GM23338 (cell line): Measurements from ENCODE around the gene EML3.

Source experiments
- CREB1 ChIP-seq: fragments of 250-450 bp; sonication (Bioruptor Pico); IDR thresholded peaks from 2 replicates; pipeline ENCODE4 v1.5.0; 2020; ENCODE audit warnings: low read depth, mild to moderate bottlenecking, moderate library complexity
- EZH2 ChIP-seq: fragments of 200-600 bp; sonication (generic); IDR thresholded peaks from one replicate; pipeline ENCODE4 v1.8.0; 2017; ENCODE audit warnings: antibody characterized with exemption, mild to moderate bottlenecking, low read depth; ENCODE audit not compliant: unreplicated experiment
- EZH2phosphoT487 ChIP-seq: fragments of 200-600 bp; sonication (generic); IDR thresholded peaks from one replicate; pipeline ENCODE4 v1.8.1; 2018; ENCODE audit warnings: antibody characterized with exemption; ENCODE audit not compliant: unreplicated experiment
- JUNB ChIP-seq: IDR thresholded peaks from one replicate; pipeline ENCODE4 v1.6.1; 2016; ENCODE audit warnings: antibody characterized with exemption; ENCODE audit not compliant: unreplicated experiment
- POLR2AphosphoS5 ChIP-seq: IDR thresholded peaks from 2 replicates; pipeline ENCODE4 v1.6.1; 2016; ENCODE audit warnings: antibody characterized with exemption, low read depth
- STAT1 ChIP-seq: IDR thresholded peaks from one replicate; pipeline ENCODE4 v1.6.1; 2016; ENCODE audit warnings: antibody characterized with exemption; ENCODE audit not compliant: unreplicated experiment
- ZNF114 ChIP-seq: fragments of 250-450 bp; sonication (Bioruptor Pico); IDR thresholded peaks from 2 replicates; pipeline ENCODE4 v1.5.0; 2020; ENCODE audit warnings: mild to moderate bottlenecking, moderate library complexity
- ZNF331 ChIP-seq: fragments of 250-450 bp; sonication (Bioruptor Pico); IDR thresholded peaks from 2 replicates; pipeline ENCODE4 v1.5.0; 2020; ENCODE audit warnings: low read depth, mild to moderate bottlenecking, moderate library complexity
- TF ChIP-seq, protein P1 (sequence below), 2 experiments: fragments of 200-600 bp in 1 of 2; sonication (generic) in 1 of 2; conservative IDR thresholded peaks; 2 replicates each; pipeline versions ENCODE4 v1.5.1 to v1.6.1; 2016 to 2017; ENCODE audit warnings: antibody characterized with exemption in 2 of 2, low read depth in 2 of 2, mild to moderate bottlenecking in 2 of 2, moderate library complexity in 1 of 2
- TF ChIP-seq, protein P2 (sequence below): IDR thresholded peaks from one replicate; pipeline ENCODE4 v1.6.1; 2018; ENCODE audit warnings: antibody characterized with exemption; ENCODE audit not compliant: unreplicated experiment
- TF ChIP-seq, protein P3 (sequence below): IDR thresholded peaks from 2 replicates; pipeline ENCODE4 v1.6.1; 2016; ENCODE audit warnings: antibody characterized with exemption
- TF ChIP-seq, protein P4 (sequence below): fragments of 250-450 bp; sonication (Bioruptor Pico); IDR thresholded peaks from 2 replicates; pipeline ENCODE4 v1.5.0; 2020; ENCODE audit warnings: mild to moderate bottlenecking, moderate library complexity

DNA sequence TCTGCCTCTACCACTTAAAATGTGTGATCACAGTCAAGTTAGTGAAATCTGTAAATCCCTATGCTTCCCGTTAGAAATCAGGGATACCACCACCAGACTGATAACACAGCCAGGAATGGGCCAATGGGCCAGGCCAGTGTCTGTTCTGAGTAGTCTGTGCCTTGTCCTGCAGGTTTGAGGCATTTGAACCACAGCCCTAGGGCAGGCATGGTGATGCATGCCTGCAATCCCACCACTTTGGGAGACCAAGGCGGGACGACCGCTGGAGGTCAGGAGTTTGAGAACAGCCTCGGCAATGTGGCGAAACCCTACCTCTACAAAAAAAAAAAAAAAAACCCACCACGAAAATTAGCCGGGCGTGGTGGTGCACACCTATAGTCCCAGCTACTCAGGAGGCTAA, 53.9 kb downstream of the EML3 start:
- TF ChIP-seq, protein P1, sequence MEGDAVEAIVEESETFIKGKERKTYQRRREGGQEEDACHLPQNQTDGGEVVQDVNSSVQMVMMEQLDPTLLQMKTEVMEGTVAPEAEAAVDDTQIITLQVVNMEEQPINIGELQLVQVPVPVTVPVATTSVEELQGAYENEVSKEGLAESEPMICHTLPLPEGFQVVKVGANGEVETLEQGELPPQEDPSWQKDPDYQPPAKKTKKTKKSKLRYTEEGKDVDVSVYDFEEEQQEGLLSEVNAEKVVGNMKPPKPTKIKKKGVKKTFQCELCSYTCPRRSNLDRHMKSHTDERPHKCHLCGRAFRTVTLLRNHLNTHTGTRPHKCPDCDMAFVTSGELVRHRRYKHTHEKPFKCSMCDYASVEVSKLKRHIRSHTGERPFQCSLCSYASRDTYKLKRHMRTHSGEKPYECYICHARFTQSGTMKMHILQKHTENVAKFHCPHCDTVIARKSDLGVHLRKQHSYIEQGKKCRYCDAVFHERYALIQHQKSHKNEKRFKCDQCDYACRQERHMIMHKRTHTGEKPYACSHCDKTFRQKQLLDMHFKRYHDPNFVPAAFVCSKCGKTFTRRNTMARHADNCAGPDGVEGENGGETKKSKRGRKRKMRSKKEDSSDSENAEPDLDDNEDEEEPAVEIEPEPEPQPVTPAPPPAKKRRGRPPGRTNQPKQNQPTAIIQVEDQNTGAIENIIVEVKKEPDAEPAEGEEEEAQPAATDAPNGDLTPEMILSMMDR (conservative IDR thresholded peaks at IDR 0.05; ENCODE audit: low read depth in 2 of 2), result no peak
- TF ChIP-seq POLR2AphosphoS5 (no peak), EZH2 (no peak), JUNB (no peak), EZH2phosphoT487 (no peak), CREB1 (CRISPR knock-in tag) (no peak), ZNF331 (CRISPR knock-in tag) (no peak), ZNF114 (no peak), STAT1 (no peak)
- TF ChIP-seq, protein P2, sequence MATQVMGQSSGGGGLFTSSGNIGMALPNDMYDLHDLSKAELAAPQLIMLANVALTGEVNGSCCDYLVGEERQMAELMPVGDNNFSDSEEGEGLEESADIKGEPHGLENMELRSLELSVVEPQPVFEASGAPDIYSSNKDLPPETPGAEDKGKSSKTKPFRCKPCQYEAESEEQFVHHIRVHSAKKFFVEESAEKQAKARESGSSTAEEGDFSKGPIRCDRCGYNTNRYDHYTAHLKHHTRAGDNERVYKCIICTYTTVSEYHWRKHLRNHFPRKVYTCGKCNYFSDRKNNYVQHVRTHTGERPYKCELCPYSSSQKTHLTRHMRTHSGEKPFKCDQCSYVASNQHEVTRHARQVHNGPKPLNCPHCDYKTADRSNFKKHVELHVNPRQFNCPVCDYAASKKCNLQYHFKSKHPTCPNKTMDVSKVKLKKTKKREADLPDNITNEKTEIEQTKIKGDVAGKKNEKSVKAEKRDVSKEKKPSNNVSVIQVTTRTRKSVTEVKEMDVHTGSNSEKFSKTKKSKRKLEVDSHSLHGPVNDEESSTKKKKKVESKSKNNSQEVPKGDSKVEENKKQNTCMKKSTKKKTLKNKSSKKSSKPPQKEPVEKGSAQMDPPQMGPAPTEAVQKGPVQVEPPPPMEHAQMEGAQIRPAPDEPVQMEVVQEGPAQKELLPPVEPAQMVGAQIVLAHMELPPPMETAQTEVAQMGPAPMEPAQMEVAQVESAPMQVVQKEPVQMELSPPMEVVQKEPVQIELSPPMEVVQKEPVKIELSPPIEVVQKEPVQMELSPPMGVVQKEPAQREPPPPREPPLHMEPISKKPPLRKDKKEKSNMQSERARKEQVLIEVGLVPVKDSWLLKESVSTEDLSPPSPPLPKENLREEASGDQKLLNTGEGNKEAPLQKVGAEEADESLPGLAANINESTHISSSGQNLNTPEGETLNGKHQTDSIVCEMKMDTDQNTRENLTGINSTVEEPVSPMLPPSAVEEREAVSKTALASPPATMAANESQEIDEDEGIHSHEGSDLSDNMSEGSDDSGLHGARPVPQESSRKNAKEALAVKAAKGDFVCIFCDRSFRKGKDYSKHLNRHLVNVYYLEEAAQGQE, result no peak
- TF ChIP-seq, protein P3, sequence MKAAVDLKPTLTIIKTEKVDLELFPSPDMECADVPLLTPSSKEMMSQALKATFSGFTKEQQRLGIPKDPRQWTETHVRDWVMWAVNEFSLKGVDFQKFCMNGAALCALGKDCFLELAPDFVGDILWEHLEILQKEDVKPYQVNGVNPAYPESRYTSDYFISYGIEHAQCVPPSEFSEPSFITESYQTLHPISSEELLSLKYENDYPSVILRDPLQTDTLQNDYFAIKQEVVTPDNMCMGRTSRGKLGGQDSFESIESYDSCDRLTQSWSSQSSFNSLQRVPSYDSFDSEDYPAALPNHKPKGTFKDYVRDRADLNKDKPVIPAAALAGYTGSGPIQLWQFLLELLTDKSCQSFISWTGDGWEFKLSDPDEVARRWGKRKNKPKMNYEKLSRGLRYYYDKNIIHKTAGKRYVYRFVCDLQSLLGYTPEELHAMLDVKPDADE, result no peak
- TF ChIP-seq, protein P4, sequence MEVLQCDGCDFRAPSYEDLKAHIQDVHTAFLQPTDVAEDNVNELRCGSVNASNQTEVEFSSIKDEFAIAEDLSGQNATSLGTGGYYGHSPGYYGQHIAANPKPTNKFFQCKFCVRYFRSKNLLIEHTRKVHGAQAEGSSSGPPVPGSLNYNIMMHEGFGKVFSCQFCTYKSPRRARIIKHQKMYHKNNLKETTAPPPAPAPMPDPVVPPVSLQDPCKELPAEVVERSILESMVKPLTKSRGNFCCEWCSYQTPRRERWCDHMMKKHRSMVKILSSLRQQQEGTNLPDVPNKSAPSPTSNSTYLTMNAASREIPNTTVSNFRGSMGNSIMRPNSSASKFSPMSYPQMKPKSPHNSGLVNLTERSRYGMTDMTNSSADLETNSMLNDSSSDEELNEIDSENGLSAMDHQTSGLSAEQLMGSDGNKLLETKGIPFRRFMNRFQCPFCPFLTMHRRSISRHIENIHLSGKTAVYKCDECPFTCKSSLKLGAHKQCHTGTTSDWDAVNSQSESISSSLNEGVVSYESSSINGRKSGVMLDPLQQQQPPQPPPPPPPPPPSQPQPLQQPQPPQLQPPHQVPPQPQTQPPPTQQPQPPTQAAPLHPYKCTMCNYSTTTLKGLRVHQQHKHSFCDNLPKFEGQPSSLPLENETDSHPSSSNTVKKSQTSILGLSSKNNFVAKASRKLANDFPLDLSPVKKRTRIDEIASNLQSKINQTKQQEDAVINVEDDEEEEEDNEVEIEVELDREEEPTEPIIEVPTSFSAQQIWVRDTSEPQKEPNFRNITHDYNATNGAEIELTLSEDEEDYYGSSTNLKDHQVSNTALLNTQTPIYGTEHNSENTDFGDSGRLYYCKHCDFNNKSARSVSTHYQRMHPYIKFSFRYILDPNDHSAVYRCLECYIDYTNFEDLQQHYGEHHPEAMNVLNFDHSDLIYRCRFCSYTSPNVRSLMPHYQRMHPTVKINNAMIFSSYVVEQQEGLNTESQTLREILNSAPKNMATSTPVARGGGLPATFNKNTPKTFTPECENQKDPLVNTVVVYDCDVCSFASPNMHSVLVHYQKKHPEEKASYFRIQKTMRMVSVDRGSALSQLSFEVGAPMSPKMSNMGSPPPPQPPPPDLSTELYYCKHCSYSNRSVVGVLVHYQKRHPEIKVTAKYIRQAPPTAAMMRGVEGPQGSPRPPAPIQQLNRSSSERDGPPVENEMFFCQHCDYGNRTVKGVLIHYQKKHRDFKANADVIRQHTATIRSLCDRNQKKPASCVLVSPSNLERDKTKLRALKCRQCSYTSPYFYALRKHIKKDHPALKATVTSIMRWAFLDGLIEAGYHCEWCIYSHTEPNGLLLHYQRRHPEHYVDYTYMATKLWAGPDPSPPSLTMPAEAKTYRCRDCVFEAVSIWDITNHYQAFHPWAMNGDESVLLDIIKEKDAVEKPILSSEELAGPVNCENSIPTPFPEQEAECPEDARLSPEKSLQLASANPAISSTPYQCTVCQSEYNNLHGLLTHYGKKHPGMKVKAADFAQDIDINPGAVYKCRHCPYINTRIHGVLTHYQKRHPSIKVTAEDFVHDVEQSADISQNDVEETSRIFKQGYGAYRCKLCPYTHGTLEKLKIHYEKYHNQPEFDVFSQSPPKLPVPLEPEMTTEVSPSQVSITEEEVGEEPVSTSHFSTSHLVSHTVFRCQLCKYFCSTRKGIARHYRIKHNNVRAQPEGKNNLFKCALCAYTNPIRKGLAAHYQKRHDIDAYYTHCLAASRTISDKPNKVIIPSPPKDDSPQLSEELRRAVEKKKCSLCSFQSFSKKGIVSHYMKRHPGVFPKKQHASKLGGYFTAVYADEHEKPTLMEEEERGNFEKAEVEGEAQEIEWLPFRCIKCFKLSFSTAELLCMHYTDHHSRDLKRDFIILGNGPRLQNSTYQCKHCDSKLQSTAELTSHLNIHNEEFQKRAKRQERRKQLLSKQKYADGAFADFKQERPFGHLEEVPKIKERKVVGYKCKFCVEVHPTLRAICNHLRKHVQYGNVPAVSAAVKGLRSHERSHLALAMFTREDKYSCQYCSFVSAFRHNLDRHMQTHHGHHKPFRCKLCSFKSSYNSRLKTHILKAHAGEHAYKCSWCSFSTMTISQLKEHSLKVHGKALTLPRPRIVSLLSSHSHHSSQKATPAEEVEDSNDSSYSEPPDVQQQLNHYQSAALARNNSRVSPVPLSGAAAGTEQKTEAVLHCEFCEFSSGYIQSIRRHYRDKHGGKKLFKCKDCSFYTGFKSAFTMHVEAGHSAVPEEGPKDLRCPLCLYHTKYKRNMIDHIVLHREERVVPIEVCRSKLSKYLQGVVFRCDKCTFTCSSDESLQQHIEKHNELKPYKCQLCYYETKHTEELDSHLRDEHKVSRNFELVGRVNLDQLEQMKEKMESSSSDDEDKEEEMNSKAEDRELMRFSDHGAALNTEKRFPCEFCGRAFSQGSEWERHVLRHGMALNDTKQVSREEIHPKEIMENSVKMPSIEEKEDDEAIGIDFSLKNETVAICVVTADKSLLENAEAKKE (CRISPR knock-in tag), result no peak
